PC-9 (cell line): ENCODE data around the gene NKPD1.

Experiments used
- EZH2 ChIP-seq: fragments of 200-600 bp; sonication (generic); IDR thresholded peaks from 2 replicates; pipeline ENCODE4 v1.8.0; 2017; ENCODE audit warnings: antibody characterized with exemption, low read depth
- TF ChIP-seq, protein P1 (sequence below): fragments of 200-600 bp; sonication (generic); conservative IDR thresholded peaks from 2 replicates; pipeline ENCODE4 v1.6.1; 2017; ENCODE audit warnings: mixed run types, antibody characterized with exemption, mild to moderate bottlenecking, moderate library complexity

GRCh38 chr19:45141203-45141900 lies 19.4 kb downstream of the NKPD1 start:
- no peak for TF ChIP-seq EZH2
- TF ChIP-seq, protein P1, sequence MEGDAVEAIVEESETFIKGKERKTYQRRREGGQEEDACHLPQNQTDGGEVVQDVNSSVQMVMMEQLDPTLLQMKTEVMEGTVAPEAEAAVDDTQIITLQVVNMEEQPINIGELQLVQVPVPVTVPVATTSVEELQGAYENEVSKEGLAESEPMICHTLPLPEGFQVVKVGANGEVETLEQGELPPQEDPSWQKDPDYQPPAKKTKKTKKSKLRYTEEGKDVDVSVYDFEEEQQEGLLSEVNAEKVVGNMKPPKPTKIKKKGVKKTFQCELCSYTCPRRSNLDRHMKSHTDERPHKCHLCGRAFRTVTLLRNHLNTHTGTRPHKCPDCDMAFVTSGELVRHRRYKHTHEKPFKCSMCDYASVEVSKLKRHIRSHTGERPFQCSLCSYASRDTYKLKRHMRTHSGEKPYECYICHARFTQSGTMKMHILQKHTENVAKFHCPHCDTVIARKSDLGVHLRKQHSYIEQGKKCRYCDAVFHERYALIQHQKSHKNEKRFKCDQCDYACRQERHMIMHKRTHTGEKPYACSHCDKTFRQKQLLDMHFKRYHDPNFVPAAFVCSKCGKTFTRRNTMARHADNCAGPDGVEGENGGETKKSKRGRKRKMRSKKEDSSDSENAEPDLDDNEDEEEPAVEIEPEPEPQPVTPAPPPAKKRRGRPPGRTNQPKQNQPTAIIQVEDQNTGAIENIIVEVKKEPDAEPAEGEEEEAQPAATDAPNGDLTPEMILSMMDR, result no peak
